GM18873 (cell line): ENCODE results near the gene ANKRD29.

Experiments used
- ATAC-seq: cut with Tn5 transposase; IDR thresholded peaks from one replicate; pipeline ENCODE4 v1.9.1; 2021; ENCODE audit warnings: mild to moderate bottlenecking, moderate library complexity, moderate number of reproducible peaks; ENCODE audit not compliant: unreplicated experiment, low FRiP score

The ANKRD29 gene

GRCh38 chr18:23684515-23685197 is 21.9 kb upstream of the ANKRD29 start:
- ATAC-seq: no peak

- no peak for ATAC-seq
Observed at GRCh38 chr18:23683671-23684070, 21.0 kb upstream of the ANKRD29 start.

- ATAC-seq: no peak
Observed at GRCh38 chr18:23683155-23683554, 20.4 kb upstream of the ANKRD29 start.

- ATAC-seq: no peak
Observed at GRCh38 chr18:23682472-23682871, 19.8 kb upstream of the ANKRD29 start.

GRCh38 chr18:23682045-23682444 is 19.3 kb upstream of the ANKRD29 start:
- ATAC-seq: no peak

GRCh38 chr18:23675896-23676295 is 13.2 kb upstream of the ANKRD29 start:
- ATAC-seq: no peak

GRCh38 chr18:23675236-23675635 is 12.5 kb upstream of the ANKRD29 start:
- no peak for ATAC-seq

GRCh38 chr18:23673725-23674124 is 11.0 kb upstream of the ANKRD29 start:
- no peak for ATAC-seq

- no peak for ATAC-seq
Observed at GRCh38 chr18:23671564-23671963, 8.9 kb upstream of the ANKRD29 start.

GRCh38 chr18:23669804-23670405 is 7.2 kb upstream of the ANKRD29 start:
- no peak for ATAC-seq

GRCh38 chr18:23669202-23669766 is 6.6 kb upstream of the ANKRD29 start:
- no peak for ATAC-seq

- ATAC-seq: no peak
Observed at GRCh38 chr18:23668731-23669130, 6.0 kb upstream of the ANKRD29 start.

GRCh38 chr18:23667114-23667513 is 4.4 kb upstream of the ANKRD29 start:
- no peak for ATAC-seq

GRCh38 chr18:23664674-23665073 is 2.0 kb upstream of the ANKRD29 start:
- no peak for ATAC-seq

- no peak for ATAC-seq
Observed at GRCh38 chr18:23661735-23662308, 889 bp downstream of the ANKRD29 start.

GRCh38 chr18:23658285-23658684 is 4.4 kb downstream of the ANKRD29 start:
- no peak for ATAC-seq

GRCh38 chr18:23652232-23652631 is 10.5 kb downstream of the ANKRD29 start:
- no peak for ATAC-seq

GRCh38 chr18:23650968-23651927 is 11.5 kb downstream of the ANKRD29 start:
- ATAC-seq: no peak

- ATAC-seq: no peak
Observed at GRCh38 chr18:23648940-23649607, 13.6 kb downstream of the ANKRD29 start.

GRCh38 chr18:23648456-23648855 is 14.3 kb downstream of the ANKRD29 start:
- no peak for ATAC-seq
